Fibroblast of skin of left biceps (primary cell): Measurements from ENCODE around the gene RBM33.
A peak's percentile ranks its signal among the peaks of the same experiment; 100 is the strongest.

ENCODE experiments used
- DNase-seq, 2 experiments: peaks; one replicate each; pipeline ENCODE4 v3.0.0-alpha.2; 2013; ENCODE audit warnings: low read depth in 2 of 2

RBM33 gene

DNA sequence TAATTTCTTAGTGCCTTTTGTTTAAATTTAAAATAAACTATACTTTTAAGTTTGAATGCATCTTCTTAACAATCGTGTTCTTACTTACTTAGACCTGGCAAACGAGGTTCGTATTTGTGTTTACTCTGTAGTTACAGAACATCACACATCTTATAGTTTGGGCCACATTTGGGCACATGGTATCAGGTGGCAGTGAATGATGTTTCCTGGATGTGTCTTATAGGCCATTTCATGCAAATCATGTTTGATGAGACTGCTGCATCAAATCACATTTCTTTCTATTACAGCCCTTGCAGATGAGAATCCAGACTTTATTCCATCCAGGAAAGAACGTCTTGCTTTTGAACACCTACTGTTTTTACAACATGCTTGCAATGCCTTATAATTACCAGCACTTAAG is 78.5 kb downstream of the RBM33 start:
- DNase-seq = no peak

DNA sequence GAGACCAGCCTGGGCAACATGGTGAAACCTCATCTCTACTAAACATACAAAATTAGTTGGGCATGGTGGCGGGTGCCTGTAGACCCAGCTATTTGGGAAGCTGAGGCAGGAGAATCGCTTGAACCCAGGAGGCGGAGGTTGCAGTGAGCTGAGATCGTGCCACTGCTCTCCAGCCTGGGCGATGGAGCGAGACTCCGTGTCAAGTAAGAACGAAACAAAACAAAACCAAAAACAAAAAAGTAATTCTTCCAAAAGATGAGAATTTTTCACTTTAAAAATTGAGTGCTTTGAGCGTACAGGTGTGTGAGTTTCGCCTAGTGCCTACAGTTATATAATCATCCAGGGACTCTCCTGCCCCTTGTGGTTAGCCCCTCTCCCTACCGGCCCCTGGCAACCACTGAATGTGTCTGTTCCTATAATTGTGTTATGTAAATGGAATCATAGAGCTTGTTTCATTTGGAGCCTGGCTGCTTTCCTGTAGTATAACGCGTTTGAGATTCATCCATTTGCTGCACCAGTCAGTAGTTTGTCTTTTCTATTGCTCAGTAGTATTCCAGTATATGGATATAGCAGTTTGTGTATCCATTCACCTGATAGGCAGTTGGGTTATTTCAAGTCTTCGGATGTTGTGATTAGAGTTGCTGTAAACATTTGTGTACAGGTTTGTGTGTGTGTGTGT is 80.0 kb downstream of the RBM33 start:
- no peak for DNase-seq

DNA sequence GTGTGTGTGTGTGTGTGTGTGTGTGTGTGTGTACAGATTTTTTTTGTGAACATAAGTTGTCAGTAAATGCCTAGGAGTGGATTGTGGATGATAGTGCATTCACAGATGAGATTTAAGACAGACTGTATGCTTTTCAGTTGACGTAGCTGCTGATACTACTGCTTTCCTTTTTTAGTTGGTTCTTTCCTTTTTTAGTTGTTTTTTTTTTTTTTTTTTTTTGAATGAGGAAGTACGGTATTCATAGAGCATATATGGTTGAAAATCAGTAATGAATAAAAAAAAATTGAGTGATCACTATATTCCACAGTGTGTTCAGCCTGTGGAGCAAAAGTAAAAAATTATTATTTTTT is 80.5 kb downstream of the RBM33 start:
- no peak for DNase-seq

DNA sequence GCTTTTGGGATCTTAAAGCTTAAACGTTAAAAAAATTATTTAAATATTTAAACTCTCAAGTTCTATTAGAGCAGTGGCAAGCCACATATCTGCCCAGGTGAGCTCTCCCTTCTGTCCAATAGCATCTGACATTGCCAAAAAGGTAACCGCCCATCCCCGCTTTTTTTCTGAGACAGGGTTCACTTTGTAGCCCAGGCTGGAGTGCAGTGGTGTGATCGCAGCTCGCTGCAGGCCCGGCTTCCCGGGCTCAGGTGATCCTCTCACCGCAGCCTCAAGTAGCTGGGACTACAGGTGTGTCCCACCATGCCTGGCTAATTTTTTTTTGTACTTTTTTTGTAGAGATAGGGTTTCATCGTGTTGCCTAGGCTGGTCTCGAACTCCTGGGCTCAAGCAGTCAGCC is 83.2 kb downstream of the RBM33 start:
- DNase-seq = no peak

DNA sequence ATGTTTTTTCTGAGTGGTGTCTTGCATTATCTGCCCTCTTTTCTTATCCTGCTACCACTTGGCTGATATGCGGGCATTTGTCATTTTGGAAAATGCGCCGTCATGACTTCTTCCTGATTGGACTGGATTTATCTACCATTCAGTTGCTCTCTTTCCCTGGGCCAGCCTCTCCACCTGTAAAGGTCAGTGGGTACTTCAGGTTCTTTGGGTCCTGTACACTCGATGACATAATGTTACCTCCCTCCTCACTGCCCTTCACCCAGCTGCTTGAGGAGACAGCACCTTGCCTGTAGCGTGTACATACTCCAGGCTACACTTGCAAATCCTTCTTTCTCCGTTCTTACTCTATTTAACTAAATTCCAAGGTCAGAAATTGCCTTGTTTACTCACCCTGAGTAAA is 83.7 kb downstream of the RBM33 start:
- no peak for DNase-seq

DNA sequence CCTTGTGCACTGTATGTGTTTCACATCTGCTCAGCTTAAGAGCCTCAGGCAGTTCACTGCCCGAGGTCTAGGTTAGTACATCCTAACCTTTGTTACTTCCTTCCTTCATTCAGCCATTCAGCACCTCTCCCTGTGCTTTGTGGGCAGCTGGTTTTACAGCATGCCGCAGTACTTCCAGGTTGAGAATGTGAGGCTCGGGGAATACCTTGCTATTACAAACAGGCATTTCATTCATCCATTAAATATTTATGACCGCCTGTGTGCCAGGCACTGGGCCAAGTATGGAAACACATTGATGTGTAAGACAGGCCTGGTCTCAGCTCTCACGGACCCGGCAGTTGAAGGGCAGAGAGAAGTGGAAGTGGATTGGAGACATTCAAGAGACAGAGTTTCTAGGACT is 85.4 kb downstream of the RBM33 start:
- DNase-seq = peak; percentile 7 to 8

DNA sequence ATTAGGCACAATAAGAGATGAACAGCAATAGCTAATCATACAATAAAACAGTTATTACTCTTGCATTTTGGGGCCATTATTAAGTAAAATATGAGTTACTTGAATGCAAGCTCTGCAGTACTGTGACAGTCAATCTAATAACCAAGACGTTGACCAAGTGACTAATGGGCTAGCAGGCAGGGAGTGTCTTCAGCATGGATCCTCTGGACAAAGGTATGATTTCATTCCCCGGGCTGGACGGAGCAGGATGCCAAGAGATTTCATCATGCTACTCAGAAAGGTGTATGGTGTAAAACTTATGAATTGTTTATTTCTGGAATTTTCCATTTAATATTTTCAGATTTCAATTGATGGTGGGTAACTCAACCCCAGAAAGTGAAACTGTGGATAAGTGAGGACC is 86.9 kb downstream of the RBM33 start:
- no peak for DNase-seq

DNA sequence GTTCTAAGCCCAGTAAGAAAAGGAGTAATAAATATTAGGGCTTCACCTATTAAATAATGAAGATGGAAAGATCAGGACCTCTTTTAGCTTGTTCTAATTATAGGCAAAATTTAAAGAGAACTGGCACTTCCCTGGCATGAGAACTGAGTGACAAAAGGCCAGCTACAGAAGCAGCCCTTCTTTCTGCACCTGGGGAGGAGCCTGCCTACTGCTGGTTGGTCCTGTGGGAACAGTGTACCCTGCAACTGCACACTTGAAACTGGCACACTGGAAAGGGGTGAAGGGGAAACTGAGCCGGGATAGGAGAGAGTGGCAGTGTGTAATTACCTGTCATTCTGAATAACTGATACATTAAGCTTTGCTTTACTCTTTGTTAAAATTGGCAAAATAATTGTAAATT is 87.4 kb downstream of the RBM33 start:
- no peak for DNase-seq

DNA sequence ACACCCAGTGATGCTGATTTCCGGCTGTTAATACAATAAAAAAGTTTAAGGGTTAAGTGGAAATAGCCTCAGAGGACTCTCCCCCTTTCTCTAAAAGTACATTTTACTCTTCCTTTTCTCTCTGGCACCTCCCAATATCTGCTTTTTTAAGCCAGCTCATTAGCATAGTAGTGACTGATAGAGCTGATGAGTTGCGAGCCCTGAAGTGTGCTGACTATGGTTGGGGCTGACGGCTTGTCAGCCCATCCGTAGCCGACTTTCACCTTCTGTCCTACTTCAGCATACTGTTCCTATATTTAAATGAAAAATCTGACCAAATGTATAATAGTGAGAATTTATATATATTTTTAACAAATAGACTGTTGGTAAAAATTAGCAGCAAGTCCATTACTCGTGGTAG is 87.8 kb downstream of the RBM33 start:
- no peak for DNase-seq

DNA sequence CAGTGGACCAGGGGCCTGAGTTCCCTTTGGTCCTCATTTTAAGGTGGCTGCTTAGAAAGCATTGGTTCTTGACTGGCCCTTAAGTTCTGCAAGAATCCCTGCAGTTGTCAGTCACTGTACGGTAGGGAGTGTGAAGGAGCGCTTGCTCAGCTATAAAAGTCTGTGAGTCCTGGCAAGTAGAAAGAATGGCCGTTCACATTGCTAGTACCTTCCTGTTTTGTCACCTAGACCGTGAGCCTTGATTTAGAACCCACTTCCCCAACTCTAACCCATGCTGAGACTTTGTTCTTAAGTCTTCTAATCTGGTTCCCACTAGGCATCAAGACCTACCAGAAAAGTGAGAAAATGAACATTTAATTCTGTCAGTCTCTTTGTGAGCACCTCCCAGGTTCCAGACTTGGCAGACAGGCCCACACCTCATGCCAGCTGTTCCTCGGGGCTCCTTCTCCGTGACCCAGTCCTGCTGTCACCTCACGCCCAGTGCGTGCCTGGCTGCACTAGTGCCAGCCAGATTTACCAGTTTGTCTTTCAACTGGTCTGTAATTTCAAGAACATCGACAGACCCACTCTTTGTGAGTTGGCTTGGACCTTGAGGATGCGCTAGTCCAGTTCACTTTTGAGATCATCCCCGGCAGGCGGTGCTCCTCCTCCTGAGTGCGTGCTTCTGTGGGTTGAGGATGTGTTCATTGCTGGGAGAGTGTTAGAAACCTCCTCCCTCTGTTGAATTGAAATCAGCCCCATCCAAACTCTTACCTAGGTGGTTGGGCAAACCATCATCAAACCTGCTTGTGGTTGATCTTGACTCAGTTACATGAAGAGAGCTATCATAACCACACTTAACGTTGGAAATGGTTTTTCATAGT is 89.4 kb downstream of the RBM33 start:
- DNase-seq = no peak

DNA sequence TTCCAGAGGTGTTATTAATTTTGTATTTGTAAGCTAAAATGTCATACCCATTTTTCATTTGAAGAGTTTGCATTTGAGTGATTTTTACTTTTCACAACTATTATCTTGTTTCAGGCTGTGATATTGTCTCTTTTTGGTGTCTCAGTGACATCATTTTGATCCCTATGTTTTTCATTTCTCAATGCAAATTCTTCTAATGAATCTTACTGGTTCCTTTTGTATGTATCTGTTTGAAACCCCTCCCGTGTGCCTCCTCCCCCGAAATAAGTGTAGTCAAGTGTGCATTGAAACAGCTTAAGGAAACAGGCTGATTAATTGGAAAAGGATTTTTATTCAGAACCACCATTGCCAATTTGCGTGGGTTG is 90.0 kb downstream of the RBM33 start:
- no peak for DNase-seq

DNA sequence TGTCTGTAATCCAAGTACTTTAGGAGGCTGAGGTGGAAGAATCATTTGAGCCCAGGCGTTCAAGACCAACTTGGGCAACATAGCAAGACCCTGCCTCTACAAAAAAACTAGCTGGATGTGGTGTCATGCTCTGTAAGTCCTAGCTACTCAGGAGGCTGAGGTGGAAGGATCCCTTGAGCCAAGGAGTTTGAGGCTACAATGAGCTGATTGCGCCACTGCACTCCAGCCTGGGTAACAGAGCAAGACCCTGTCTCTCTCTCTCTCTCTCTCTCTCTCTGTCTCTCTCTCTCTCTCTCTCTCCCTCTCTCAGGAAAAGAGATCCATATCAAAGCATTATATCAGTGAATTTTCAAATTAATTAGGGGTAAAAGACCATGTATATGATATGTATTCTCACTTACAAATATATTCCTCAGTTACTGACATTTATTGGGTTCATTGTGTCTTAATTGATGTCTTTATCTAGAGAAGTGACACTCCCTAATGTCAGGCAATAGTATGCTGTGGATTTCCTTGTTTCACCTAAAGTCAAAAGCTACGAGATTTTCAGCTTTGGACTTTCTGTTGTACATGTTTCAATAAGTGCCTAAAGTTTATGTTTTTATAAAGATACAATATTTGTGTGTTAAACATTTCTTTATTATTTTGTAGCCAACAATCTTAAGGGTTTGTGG is 91.1 kb downstream of the RBM33 start:
- no peak for DNase-seq

DNA sequence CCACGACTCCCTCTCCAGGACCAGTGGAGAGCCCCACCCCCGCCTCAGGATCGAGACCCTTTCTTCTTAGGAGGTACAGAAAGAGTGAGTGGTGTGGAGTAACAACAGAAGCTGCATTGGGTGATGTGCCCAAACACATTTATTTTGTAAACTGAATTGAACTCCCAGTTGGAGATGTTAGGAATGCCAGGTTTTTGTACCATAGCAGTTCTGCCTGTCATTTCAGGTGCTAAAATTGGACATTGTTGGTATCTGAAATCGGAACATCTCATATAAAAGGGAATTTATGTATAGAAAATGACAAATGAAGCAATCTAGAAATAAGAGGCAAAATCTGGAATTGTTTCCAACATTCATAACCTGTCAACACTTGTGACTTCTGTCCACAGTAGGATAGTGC is 93.1 kb downstream of the RBM33 start:
- no peak for DNase-seq

DNA sequence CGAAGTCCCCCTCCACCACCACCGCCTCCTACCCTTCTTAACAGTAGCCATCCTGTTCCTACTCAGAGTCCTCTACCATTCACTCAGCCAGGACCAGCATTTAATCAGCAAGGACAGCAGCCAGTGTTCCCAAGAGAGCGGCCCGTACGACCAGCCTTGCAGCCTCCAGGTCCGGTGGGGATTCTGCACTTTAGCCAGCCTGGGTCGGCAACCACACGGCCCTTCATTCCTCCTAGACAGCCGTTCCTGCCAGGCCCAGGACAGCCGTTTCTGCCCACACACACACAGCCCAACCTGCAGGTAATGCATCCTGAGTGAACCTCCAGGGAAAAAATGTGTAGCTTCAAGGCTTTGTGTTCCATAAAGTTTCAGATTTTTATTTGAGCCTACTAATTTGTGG is 93.6 kb downstream of the RBM33 start:
- no peak for DNase-seq

DNA sequence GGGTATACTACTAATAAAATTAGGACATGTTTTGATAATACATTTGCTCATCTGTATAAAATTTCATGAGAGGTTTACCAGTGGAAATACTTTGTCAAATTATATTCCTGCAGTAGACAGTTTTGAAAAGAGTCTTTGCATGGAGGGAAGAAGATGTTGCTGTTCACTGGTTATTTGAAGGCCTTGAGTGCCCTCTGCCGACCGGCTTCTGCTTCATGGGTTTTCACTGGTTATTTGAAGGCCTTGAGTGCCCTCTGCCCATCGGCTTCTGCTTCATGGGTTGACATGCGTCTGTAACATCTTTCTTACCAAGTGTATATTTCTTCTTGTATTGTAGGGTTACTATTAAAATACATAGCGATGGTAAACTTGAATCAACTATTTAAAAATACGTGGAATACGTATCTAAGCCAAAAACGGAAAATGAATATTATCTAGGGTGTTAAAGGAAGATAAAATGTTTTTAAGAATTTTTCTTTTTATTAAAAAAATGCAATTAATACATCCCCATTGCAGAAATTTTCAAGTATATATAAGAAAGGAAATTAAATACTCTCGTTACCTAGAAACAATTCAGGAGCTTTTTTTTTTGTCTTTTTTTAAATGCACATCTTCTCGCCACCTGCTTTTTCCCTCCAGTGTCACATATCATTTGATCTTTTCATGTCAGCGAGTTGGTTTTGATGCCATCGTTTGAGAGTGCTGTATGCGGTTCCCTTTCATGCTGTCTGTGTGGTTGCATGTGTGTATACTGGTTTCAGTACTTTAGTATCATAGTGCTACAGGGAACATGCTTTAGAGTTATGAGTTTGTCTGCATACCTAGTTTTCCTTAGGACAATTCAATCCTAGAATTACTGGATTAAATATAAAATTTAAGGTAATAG is 94.4 kb downstream of the RBM33 start:
- DNase-seq = peak; percentile 36 to 40

DNA sequence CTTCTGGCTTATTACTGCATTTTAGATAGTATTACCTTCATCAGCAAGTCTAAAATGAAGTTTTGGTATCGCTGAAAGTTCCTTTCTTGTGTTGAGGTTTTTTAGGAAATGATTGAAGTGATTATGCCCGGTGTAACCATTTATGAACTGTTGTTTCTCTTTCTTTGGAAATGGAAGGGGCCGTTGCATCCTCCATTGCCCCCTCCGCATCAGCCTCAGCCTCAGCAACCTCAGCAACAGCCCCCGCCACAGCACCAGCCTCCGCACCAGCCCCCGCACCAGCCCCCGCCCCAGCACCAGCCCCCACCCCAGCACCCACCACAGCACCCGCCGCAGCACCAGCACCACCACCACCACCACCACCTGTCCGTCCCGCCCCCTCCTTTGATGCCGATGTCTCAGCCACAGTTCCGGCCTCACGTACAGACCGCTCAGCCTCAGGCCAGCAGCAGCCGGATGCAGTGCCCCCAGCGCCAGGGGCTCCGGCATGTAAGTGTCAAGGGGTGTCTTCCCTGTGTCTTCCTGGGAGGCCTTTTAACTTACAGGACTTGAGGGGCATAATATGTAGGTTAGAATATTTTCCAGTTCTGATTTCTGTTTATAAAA is 95.2 kb downstream of the RBM33 start:
- no peak for DNase-seq

DNA sequence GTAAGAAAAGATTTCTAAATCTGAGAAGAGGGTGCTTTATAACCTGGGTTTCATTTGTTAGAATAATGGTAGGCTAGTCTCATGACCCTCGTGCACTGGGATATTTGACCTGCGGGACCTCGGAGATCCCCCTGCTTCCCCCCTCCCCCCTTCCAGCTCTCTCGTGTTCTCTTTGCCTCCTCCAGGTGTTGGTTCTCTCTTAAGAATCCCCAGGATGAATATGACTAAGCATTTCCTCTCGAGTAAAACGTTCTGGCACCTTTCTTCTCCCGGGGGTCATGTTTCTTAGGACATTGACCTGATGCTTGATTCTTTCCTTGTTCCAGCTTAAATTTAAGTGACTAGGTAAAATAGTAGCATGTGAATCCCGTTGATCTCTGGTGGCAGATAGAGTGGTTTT is 96.6 kb downstream of the RBM33 start:
- DNase-seq = no peak

DNA sequence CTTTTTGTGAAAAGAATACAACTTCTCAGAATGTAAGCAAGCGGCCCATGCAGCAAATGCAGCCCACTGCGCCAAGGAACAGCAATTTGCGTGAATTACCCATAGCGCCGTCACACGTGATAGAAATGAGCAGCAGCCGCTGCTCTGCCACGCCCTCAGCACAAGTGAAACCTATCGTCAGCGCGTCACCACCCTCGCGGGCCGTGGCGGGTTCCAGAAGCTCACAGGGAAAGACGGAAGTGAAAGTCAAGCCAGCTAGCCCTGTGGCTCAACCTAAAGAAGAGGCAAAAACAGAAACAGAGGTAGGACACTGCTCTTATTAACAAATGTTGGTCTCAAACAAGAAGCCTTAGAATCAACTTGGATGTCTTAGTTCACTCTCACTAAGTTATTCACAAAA is 97.3 kb downstream of the RBM33 start:
- DNase-seq = no peak

DNA sequence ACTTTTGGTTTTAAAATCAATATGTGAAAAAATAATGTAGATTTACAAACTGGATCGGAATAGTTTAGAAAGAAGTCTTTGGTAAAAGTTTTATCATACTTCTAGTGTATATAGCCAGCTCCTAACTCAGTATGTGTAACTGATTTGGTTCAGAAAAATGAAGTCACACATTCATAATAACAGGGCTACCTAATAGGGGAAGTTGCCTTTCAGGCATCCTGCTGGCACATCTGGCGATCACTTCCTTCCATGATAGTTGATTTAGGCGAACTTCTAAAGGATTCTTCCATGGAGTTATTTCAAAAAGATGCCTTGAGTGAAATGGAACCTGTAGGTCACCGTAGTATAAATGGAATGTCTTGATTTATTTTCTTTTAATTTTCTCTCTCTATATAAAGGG is 98.7 kb downstream of the RBM33 start:
- no peak for DNase-seq

DNA sequence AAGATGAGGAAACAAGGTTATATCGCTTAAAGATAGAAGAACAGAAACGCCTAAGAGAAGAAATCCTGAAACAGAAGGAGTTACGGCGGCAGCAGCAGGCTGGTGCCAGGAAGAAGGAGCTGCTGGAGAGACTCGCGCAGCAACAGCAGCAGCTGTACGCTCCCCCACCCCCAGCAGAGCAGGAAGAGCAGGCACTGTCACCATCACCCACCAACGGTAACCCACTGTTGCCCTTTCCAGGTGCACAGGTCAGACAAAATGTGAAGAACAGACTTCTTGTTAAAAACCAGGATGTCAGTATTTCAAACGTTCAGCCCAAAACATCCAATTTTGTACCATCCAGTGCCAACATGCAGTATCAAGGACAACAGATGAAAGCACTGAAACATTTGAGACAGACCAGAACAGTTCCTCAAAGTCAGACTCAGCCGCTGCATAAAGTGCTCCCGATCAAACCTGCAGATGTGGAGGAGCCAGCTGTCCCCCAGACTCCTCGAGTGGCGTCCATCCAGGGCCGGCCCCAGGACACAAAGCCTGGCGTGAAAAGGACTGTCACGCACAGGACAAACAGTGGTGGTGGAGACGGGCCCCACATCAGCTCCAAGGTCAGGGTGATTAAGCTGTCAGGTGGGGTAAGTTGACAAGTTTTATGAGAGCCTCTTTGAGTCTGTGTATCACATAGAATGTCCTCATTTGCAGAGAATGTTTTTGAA is 100.7 kb downstream of the RBM33 start:
- DNase-seq = no peak

DNA sequence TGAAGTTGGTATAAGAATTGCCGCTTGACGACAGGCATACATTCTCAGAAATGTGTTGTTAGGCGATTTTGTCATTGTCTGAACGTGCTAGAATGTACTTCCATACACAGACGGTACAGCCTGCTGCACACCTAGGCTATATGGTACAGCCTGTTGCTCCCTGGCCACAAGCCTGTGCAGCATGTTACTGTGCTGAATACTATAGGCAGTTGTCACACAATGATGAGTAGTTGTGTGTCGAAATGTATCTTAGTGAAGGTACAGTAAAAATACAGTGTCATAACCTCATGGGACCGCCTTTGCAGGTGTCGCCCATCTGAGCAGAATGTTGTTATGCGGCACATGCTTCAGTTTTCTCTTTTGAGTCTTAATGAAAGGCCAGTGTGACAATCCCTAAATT is 101.3 kb downstream of the RBM33 start:
- no peak for DNase-seq
